HPDE6-E6E7 (cell line): ENCODE data around the gene MEGF11.
"Not testable (repeated sequence)": the region's sequence is repeated elsewhere in the genome, so short reads cannot be mapped to it uniquely, and the experiment has no call there.

Experiments
- DNase-seq: peaks from one replicate; pipeline ENCODE4 v3.0.0; 2011; ENCODE audit warnings: missing footprints; ENCODE audit errors: extremely low spot score

The MEGF11 gene

DNA sequence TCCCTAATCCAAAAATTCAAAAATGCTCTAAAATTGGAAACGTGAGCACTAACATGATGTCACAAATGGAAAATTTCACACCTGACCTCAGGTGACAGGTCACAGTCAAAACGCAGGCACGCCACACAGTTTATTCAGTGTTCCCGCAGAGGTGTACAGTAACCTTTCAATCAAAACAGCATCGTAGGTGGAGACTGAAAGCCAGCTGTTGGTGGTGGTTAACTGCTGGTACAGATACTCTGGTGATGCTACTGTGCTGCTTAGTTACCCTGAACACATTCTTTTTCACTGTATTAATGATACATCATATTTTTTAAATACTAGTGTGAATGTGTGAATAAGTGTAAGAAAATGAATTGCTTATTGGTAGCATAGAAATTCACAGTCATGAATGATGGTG, 360.5 kb downstream of the MEGF11 start:
- DNase-seq, result no peak

- no peak for DNase-seq
Measured at GRCh38 chr15:65888981-65889380, 364.6 kb downstream of the MEGF11 start.

- no peak for DNase-seq
Measured at GRCh38 chr15:65887565-65887964, 366.0 kb downstream of the MEGF11 start.

DNA sequence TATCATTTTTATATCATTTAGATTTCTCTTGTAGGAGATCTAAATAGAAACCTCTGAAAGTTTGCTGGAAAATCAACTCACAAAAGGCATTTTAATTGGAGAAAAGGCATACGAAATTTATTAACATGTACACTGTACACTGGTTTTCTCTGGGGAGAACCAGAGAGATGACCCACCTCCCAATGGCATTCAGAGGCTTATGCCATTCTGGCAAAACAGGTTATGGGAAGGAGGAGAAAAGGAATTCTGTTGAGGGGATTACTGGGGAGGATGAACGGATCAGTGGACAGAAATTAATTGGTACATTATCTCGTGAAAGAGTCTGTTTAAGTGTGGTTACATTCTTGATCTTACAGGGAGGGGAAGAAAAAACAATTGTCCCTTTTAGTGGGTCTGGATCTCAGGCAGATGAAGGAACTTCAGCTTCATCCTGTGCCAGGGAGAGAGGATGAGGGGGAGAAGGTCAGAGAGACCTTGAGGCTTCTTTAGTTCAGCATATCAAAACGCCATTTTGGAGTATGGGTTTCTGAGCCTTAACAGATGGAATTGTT, 367.8 kb downstream of the MEGF11 start:
- DNase-seq, result no peak

- no peak for DNase-seq
Measured at GRCh38 chr15:65884511-65884910, 369.0 kb downstream of the MEGF11 start.

DNA sequence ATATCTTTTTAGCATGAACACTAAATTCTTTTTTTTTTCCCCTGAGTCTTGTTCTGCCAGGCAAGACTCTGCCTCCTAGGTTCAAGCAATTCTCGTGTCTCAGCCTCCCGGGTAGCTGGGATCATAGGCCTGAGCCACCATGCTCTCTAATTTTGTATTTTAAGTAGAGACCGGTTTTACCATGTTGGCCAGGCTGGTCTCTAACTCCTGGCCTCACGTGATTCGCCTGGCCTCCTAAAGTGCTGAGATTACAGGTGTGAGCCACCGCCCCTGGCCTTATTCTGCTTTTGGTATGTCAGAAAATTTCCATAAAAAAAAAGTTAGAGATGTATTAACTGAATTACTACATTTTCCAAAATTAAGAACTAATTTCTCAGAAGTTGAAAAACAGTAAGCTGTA, 370.0 kb downstream of the MEGF11 start:
- no peak for DNase-seq

GRCh38 chr15:65881766-65882434, 371.6 kb downstream of the MEGF11 start:
- no peak for DNase-seq

GRCh38 chr15:65877749-65878148, 375.8 kb downstream of the MEGF11 start:
- DNase-seq, result no peak

GRCh38 chr15:65875458-65875857, 378.1 kb downstream of the MEGF11 start:
- no peak for DNase-seq

DNA sequence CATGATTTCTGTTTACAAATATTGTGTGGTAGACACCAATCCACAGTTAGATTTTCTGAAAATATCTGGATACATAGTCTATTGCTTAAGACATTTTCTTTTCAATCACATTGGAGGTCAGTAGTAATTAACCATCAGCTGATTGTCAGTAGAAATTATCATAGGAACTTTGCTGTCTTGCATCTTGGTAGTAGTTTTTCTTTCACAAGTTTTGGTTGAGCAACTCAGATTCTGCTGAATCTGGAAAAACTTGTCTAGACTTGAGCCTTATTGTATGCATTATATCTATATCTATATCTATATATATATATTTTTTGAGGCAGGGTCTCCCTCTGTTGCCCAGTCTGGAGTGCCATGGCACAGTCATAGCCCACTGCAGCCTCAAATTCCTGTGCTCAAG, 380.3 kb downstream of the MEGF11 start:
- DNase-seq, result no peak

- not testable (repeated sequence) for DNase-seq
Measured at GRCh38 chr15:65872596-65872995, 381.0 kb downstream of the MEGF11 start.

- not testable (repeated sequence) for DNase-seq
Measured at GRCh38 chr15:65871886-65872285, 381.7 kb downstream of the MEGF11 start.

- peak; percentile 60 for DNase-seq
Measured at GRCh38 chr15:65870889-65871533, 382.5 kb downstream of the MEGF11 start.

DNA sequence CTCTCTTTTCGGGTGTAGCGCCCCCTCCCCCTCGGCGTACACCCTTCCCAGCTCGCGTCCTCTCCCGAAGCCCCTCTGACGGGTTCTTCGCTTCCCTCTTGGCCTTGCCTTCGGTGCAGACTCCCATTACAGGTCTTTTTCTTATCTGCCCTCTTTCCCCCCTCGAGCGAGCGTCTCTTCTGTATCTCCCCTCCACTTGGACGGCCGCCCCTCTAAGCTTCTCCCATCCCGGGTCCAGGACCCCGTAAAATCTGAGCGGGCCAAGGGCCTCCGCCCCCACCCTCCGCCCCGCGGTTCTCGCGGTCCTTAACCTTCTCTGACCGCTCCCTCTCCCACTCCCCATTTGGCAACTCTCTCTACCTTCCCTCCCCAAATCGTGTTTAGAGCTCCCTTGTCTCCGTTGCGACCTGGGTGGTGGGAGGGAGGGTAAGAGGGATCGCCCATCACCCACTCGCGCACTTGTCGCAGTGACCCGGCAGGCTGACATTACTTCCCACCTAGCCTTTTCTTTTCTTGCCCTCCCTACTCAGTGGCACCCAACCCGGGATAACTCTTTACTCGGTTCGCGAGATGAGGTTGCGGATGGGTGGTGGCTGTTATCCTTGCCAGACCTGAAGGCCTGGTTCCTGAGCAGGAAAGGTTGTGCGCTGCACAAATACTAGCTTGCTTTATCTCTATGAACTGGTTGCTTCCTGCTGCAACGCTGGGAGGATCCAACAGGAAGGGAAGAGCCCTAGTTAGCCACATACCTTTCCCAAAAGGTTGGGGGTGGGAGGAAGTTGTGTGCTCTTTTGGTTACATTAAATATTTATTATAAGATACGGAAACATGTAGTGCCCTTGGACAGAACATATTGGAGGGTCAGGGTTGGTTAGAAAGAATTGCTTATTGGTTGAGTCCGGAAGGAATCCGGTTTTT, 383.3 kb downstream of the MEGF11 start:
- DNase-seq, result peak; percentile 26

GRCh38 chr15:65869126-65869953, 384.2 kb downstream of the MEGF11 start, which contains the start of gene RAB11A:
Gene RAB11A, plus strand, starts transcription at chr15:65869491. Its CDS starts 95 bp downstream, at chr15:65869586.
- DNase-seq, result peak; percentile 90

GRCh38 chr15:65868546-65869125, 384.9 kb downstream of the MEGF11 start:
- DNase-seq, result no peak

GRCh38 chr15:65867933-65868332, 385.6 kb downstream of the MEGF11 start:
- DNase-seq, result not testable (repeated sequence)

GRCh38 chr15:65867244-65867643, 386.3 kb downstream of the MEGF11 start:
- no peak for DNase-seq

DNA sequence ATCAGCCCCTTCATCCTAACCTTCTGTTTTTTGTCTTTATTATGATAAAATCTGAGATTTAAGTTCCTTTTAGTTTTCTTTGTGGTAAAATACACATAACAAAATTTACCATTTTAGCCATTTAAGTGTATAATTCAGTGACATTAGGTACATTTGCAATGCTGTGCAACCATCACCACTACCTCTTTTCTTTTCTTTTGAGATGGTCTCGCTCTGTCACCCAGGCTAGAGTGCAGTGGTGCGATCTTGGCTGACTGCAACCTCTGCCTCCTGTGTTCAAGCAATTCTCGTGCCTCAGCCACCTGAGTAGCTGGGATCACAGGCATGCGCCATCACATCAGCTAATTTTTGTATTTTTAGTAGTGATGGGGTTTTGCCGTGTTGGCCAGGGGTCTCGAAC, 390.4 kb downstream of the MEGF11 start:
- DNase-seq, result no peak

GRCh38 chr15:65862682-65863081, 390.9 kb downstream of the MEGF11 start:
- no peak for DNase-seq
